GM19468 (cell line): ENCODE results near the gene UGT1A7.

Experiments used
- ATAC-seq: cut with Tn5 transposase; IDR thresholded peaks from one replicate; pipeline ENCODE4 v1.9.1; 2021; ENCODE audit warnings: mild to moderate bottlenecking, moderate library complexity, moderate number of reproducible peaks; ENCODE audit not compliant: unreplicated experiment; ENCODE audit errors: extremely low read depth

UGT1A7 gene

GRCh38 chr2:233756429-233757081, 74.9 kb downstream of the UGT1A7 start:
- no peak for ATAC-seq

GRCh38 chr2:233758141-233758540, 76.4 kb downstream of the UGT1A7 start:
- no peak for ATAC-seq

GRCh38 chr2:233758849-233759248, 77.1 kb downstream of the UGT1A7 start:
- no peak for ATAC-seq

- no peak for ATAC-seq
Measured at GRCh38 chr2:233760043-233760442, 78.3 kb downstream of the UGT1A7 start, which contains the start of gene UGT1A1. UGT1A1 (plus strand) TSS chr2:233760270; CDS start chr2:233760288, 18 bp downstream.

- ATAC-seq, result no peak
Measured at GRCh38 chr2:233761040-233761769, 79.5 kb downstream of the UGT1A7 start.

- ATAC-seq, result no peak
Measured at GRCh38 chr2:233764264-233764663, 82.6 kb downstream of the UGT1A7 start.

GRCh38 chr2:233764761-233765160, 83.1 kb downstream of the UGT1A7 start:
- no peak for ATAC-seq

GRCh38 chr2:233766416-233766815, 84.7 kb downstream of the UGT1A7 start:
- no peak for ATAC-seq

- ATAC-seq, result no peak
Measured at GRCh38 chr2:233768076-233768475, 86.4 kb downstream of the UGT1A7 start.

- ATAC-seq, result no peak
Measured at GRCh38 chr2:233769260-233769659, 87.6 kb downstream of the UGT1A7 start.

GRCh38 chr2:233772153-233772552, 90.5 kb downstream of the UGT1A7 start:
- ATAC-seq, result no peak

GRCh38 chr2:233772583-233772982, 90.9 kb downstream of the UGT1A7 start:
- ATAC-seq, result no peak

- no peak for ATAC-seq
Measured at GRCh38 chr2:233773854-233774253, 92.2 kb downstream of the UGT1A7 start.

GRCh38 chr2:233775414-233775813, 93.7 kb downstream of the UGT1A7 start:
- no peak for ATAC-seq

- ATAC-seq, result no peak
Measured at GRCh38 chr2:233778030-233778429, 96.3 kb downstream of the UGT1A7 start, which contains the start of gene MROH2A. MROH2A (plus strand) TSS chr2:233778330; CDS start chr2:233779359, 1,029 bp downstream.

GRCh38 chr2:233779722-233780121, 98.0 kb downstream of the UGT1A7 start:
- no peak for ATAC-seq

GRCh38 chr2:233780771-233781170, 99.1 kb downstream of the UGT1A7 start:
- ATAC-seq, result no peak

GRCh38 chr2:233789554-233789953, 107.9 kb downstream of the UGT1A7 start:
- no peak for ATAC-seq

- no peak for ATAC-seq
Measured at GRCh38 chr2:233791151-233791882, 109.6 kb downstream of the UGT1A7 start.

- no peak for ATAC-seq
Measured at GRCh38 chr2:233791883-233792329, 110.2 kb downstream of the UGT1A7 start.

GRCh38 chr2:233792720-233793119, 111.0 kb downstream of the UGT1A7 start:
- ATAC-seq, result no peak
